Measurements from ENCODE around the gene GRPEL2. TPM values are rescaled to one million over a fixed set of nuclear protein-coding genes. Genes with fewer than 3 reads are reported as not detected.
A peak's percentile ranks its signal among the peaks of the same experiment; 100 is the strongest.

The GRPEL2 gene
- total and polyA plus RNA-seq, 4 donors: 6.6 to 20.2 (median 16.0) TPM

DNA sequence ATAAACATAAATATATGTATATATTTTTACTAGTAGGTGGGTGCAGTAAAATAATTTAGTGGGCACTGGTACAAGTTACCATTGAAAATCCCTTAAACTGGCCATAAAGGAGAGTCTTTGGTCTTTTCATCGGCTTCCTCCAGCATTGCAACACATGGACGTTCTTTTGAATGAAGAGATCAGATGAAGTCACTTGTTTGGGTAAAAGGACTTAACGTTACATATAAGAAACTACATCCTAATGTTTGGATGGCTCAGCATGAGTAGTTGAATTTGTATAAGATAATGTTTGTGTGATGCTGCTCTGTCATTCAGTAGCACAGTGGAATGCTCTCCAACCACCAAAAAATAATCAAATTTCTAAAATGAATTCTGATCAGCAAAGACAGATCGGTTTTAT lies 42.1 kb upstream of the GRPEL2 start:
- WGBS, 2 donors: 65 to 76% methylated on average over 4 of the region's 4 CpGs
- H3K27ac ChIP-seq (ENCODE audit: low read depth in 1 of 2, low read length in 1 of 2): no peak overlapping the region
- no peaks in the 10 kb centered on the region for H3K27me3 ChIP-seq (ENCODE audit: control insufficient read depth in 3 of 3, insufficient read depth in 3 of 3, low read length in 2 of 3)
- DNase-seq (no peak), ATAC-seq (ENCODE audit: insufficient read depth, low FRiP score) (no peak)
- peaks cover 0 to 3% (median 0%) of the 10 kb centered on the region in 4 donors for H3K36me3 ChIP-seq (ENCODE audit: control insufficient read depth in 4 of 4, insufficient read depth in 4 of 4, low read length in 4 of 4)
- TF ChIP-seq, protein P1, sequence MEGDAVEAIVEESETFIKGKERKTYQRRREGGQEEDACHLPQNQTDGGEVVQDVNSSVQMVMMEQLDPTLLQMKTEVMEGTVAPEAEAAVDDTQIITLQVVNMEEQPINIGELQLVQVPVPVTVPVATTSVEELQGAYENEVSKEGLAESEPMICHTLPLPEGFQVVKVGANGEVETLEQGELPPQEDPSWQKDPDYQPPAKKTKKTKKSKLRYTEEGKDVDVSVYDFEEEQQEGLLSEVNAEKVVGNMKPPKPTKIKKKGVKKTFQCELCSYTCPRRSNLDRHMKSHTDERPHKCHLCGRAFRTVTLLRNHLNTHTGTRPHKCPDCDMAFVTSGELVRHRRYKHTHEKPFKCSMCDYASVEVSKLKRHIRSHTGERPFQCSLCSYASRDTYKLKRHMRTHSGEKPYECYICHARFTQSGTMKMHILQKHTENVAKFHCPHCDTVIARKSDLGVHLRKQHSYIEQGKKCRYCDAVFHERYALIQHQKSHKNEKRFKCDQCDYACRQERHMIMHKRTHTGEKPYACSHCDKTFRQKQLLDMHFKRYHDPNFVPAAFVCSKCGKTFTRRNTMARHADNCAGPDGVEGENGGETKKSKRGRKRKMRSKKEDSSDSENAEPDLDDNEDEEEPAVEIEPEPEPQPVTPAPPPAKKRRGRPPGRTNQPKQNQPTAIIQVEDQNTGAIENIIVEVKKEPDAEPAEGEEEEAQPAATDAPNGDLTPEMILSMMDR (IDR thresholded peaks at IDR 0.05; ENCODE audit: control extremely low read depth, extremely low read depth): no peak
- no peaks in the 10 kb centered on the region for H3K9me3 ChIP-seq (ENCODE audit: control insufficient read depth in 4 of 4, insufficient read depth in 3 of 4, low read length in 3 of 4)
- H3K4me3 ChIP-seq: no peak overlapping the region
- peaks cover 0 to 21% (median 14%) of the 10 kb centered on the region in 5 donors for H3K4me1 ChIP-seq (ENCODE audit: control insufficient read depth in 5 of 5, insufficient read depth in 5 of 5, low read length in 5 of 5)
- H3K9ac ChIP-seq (ENCODE audit: insufficient read depth in 1 of 2, low read length in 2 of 2): no peak overlapping the region

- peaks cover 0 to 3% (median 0%) of the 10 kb centered on the region in 4 donors for H3K36me3 ChIP-seq (ENCODE audit: control insufficient read depth in 4 of 4, insufficient read depth in 4 of 4, low read length in 4 of 4)
- H3K9ac ChIP-seq (ENCODE audit: insufficient read depth in 1 of 2, low read length in 2 of 2): no peak overlapping the region
- WGBS, 2 donors: 65 to 73% methylated on average over 11 of the region's 11 CpGs
- DNase-seq (peak in 1 of 3 donors; percentile 28), ATAC-seq (ENCODE audit: insufficient read depth, low FRiP score) (no peak)
- TF ChIP-seq, protein P1 (IDR thresholded peaks at IDR 0.05; ENCODE audit: control extremely low read depth, extremely low read depth): no peak
- H3K27ac ChIP-seq (ENCODE audit: low read depth in 1 of 2, low read length in 1 of 2): peak overlapping the region in 1 of 2 donors; percentile 71
- H3K27me3 ChIP-seq (ENCODE audit: control insufficient read depth in 3 of 3, insufficient read depth in 3 of 3, low read length in 2 of 3): no peaks in the 10 kb centered on the region
- peaks cover 0 to 19% (median 3%) of the 10 kb centered on the region in 5 donors for H3K4me1 ChIP-seq (ENCODE audit: control insufficient read depth in 5 of 5, insufficient read depth in 5 of 5, low read length in 5 of 5)
- H3K9me3 ChIP-seq (ENCODE audit: control insufficient read depth in 4 of 4, insufficient read depth in 3 of 4, low read length in 3 of 4): no peaks in the 10 kb centered on the region
- no peak overlapping the region for H3K4me3 ChIP-seq
Measured at GRCh38 chr5:149304195-149305078, 40.9 kb upstream of the GRPEL2 start.

- DNase-seq (no peak), ATAC-seq (ENCODE audit: insufficient read depth, low FRiP score) (no peak)
- TF ChIP-seq, protein P1 (IDR thresholded peaks at IDR 0.05; ENCODE audit: control extremely low read depth, extremely low read depth): no peak
- H3K4me3 ChIP-seq: no peak overlapping the region
- H3K4me1 ChIP-seq (ENCODE audit: control insufficient read depth in 5 of 5, insufficient read depth in 5 of 5, low read length in 5 of 5): peaks cover 0 to 18% (median 0%) of the 10 kb centered on the region in 5 donors
- WGBS, 2 donors: 70 to 77% methylated on average over 6 of the region's 6 CpGs
- peak overlapping the region in 1 of 2 donors; percentile 21 for H3K27ac ChIP-seq (ENCODE audit: low read depth in 1 of 2, low read length in 1 of 2)
- no peaks in the 10 kb centered on the region for H3K9me3 ChIP-seq (ENCODE audit: control insufficient read depth in 4 of 4, insufficient read depth in 3 of 4, low read length in 3 of 4)
- peaks cover 0 to 9% (median 0%) of the 10 kb centered on the region in 4 donors for H3K36me3 ChIP-seq (ENCODE audit: control insufficient read depth in 4 of 4, insufficient read depth in 4 of 4, low read length in 4 of 4)
- no peak overlapping the region for H3K9ac ChIP-seq (ENCODE audit: insufficient read depth in 1 of 2, low read length in 2 of 2)
- no peaks in the 10 kb centered on the region for H3K27me3 ChIP-seq (ENCODE audit: control insufficient read depth in 3 of 3, insufficient read depth in 3 of 3, low read length in 2 of 3)
Measured at GRCh38 chr5:149309354-149309753, 35.9 kb upstream of the GRPEL2 start.

All from lung (tissue), 12 donors.